Measurements from ENCODE around the gene EYS.

The EYS gene

GRCh38 chr6:64815718-64816117 lies 891.3 kb downstream of the EYS start:
- Histone ChIP-seq H3K27me3 (ENCODE audit: insufficient read depth, poor library complexity, severe bottlenecking) (no peaks in the 10 kb centered on the region), H3K9me3 (ENCODE audit: severe bottlenecking) (no peaks in the 10 kb centered on the region), H3K36me3 (ENCODE audit: low read depth) (no peaks in the 10 kb centered on the region), H3K4me3 (ENCODE audit: severe bottlenecking) (no peak overlapping the region), H3K4me1 (ENCODE audit: insufficient read depth, poor library complexity, severe bottlenecking) (no peaks in the 10 kb centered on the region), H3K27ac (ENCODE audit: poor library complexity, severe bottlenecking) (no peak overlapping the region)
- TF ChIP-seq, protein P1, sequence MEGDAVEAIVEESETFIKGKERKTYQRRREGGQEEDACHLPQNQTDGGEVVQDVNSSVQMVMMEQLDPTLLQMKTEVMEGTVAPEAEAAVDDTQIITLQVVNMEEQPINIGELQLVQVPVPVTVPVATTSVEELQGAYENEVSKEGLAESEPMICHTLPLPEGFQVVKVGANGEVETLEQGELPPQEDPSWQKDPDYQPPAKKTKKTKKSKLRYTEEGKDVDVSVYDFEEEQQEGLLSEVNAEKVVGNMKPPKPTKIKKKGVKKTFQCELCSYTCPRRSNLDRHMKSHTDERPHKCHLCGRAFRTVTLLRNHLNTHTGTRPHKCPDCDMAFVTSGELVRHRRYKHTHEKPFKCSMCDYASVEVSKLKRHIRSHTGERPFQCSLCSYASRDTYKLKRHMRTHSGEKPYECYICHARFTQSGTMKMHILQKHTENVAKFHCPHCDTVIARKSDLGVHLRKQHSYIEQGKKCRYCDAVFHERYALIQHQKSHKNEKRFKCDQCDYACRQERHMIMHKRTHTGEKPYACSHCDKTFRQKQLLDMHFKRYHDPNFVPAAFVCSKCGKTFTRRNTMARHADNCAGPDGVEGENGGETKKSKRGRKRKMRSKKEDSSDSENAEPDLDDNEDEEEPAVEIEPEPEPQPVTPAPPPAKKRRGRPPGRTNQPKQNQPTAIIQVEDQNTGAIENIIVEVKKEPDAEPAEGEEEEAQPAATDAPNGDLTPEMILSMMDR (IDR thresholded peaks at IDR 0.05; ENCODE audit: poor library complexity, severe bottlenecking) = no peak
- DNase-seq (ENCODE audit: low spot score) (no peak), ATAC-seq (ENCODE audit: low read depth) (no peak)

- no peak for DNase-seq (ENCODE audit: low spot score)
- no peak for ATAC-seq (ENCODE audit: low read depth)
- TF ChIP-seq, protein P1 (IDR thresholded peaks at IDR 0.05; ENCODE audit: poor library complexity, severe bottlenecking) = no peak
These were observed 894.9 kb downstream of the EYS start for GRCh38 chr6:64812138-64812537.

GRCh38 chr6:64811119-64811518 lies 895.9 kb downstream of the EYS start:
- no peak for ATAC-seq (ENCODE audit: low read depth)
- Histone ChIP-seq H3K9me3 (ENCODE audit: severe bottlenecking) (no peaks in the 10 kb centered on the region), H3K4me3 (ENCODE audit: severe bottlenecking) (no peak overlapping the region), H3K36me3 (ENCODE audit: low read depth) (no peaks in the 10 kb centered on the region), H3K27ac (ENCODE audit: poor library complexity, severe bottlenecking) (no peak overlapping the region), H3K4me1 (ENCODE audit: insufficient read depth, poor library complexity, severe bottlenecking) (no peaks in the 10 kb centered on the region), H3K27me3 (ENCODE audit: insufficient read depth, poor library complexity, severe bottlenecking) (no peaks in the 10 kb centered on the region)
- no peak for DNase-seq (ENCODE audit: low spot score)
- TF ChIP-seq, protein P1 (IDR thresholded peaks at IDR 0.05; ENCODE audit: poor library complexity, severe bottlenecking) = no peak

More at GRCh38 chr6:64812138-64812537, 894.9 kb downstream of the EYS start:
- no peaks in the 10 kb centered on the region for H3K9me3 ChIP-seq (ENCODE audit: severe bottlenecking)
- H3K4me3 ChIP-seq (ENCODE audit: severe bottlenecking) = no peak overlapping the region
- no peaks in the 10 kb centered on the region for H3K4me1 ChIP-seq (ENCODE audit: insufficient read depth, poor library complexity, severe bottlenecking)
- H3K27ac ChIP-seq (ENCODE audit: poor library complexity, severe bottlenecking) = no peak overlapping the region
- no peaks in the 10 kb centered on the region for H3K36me3 ChIP-seq (ENCODE audit: low read depth)
- H3K27me3 ChIP-seq (ENCODE audit: insufficient read depth, poor library complexity, severe bottlenecking) = no peaks in the 10 kb centered on the region

GRCh38 chr6:64807785-64808184 lies 899.2 kb downstream of the EYS start:
- Histone ChIP-seq H3K9me3 (ENCODE audit: severe bottlenecking) (no peaks in the 10 kb centered on the region), H3K4me3 (ENCODE audit: severe bottlenecking) (no peak overlapping the region), H3K36me3 (ENCODE audit: low read depth) (no peaks in the 10 kb centered on the region), H3K27ac (ENCODE audit: poor library complexity, severe bottlenecking) (no peak overlapping the region), H3K27me3 (ENCODE audit: insufficient read depth, poor library complexity, severe bottlenecking) (no peaks in the 10 kb centered on the region), H3K4me1 (ENCODE audit: insufficient read depth, poor library complexity, severe bottlenecking) (no peaks in the 10 kb centered on the region)
- no peak for DNase-seq (ENCODE audit: low spot score)
- TF ChIP-seq, protein P1 (IDR thresholded peaks at IDR 0.05; ENCODE audit: poor library complexity, severe bottlenecking) = no peak
- no peak for ATAC-seq (ENCODE audit: low read depth)

- H3K27me3 ChIP-seq (ENCODE audit: insufficient read depth, poor library complexity, severe bottlenecking) = no peaks in the 10 kb centered on the region
- no peak for DNase-seq (ENCODE audit: low spot score)
- H3K9me3 ChIP-seq (ENCODE audit: severe bottlenecking) = no peaks in the 10 kb centered on the region
- no peak overlapping the region for H3K4me3 ChIP-seq (ENCODE audit: severe bottlenecking)
- TF ChIP-seq, protein P1 (IDR thresholded peaks at IDR 0.05; ENCODE audit: poor library complexity, severe bottlenecking) = no peak
- no peak for ATAC-seq (ENCODE audit: low read depth)
- H3K4me1 ChIP-seq (ENCODE audit: insufficient read depth, poor library complexity, severe bottlenecking) = no peaks in the 10 kb centered on the region
- no peaks in the 10 kb centered on the region for H3K36me3 ChIP-seq (ENCODE audit: low read depth)
- H3K27ac ChIP-seq (ENCODE audit: poor library complexity, severe bottlenecking) = no peak overlapping the region
These were observed 903.4 kb downstream of the EYS start for GRCh38 chr6:64803470-64804166.

All from RWPE2 (cell line).